Anterior cingulate cortex (tissue), 58 donors: ENCODE measurements around the gene IFI44L.

ENCODE experiments used
- DNase-seq, 58 donors: peaks; one replicate each; lab custom pipeline; 2025; lab: John Stamatoyannopoulos, UW

IFI44L gene

GRCh38 chr1:78619803-78620579, at the start of gene IFI44L:
IFI44L (plus strand) TSS chr1:78620448; CDS start chr1:78627916, 7,468 bp downstream.
- peak in 5 of 58 donors; percentile 1 to 17 (median 6) for DNase-seq

- DNase-seq: no peak
Observed at GRCh38 chr1:78570539-78570938, 49.7 kb upstream of the IFI44L start.

- DNase-seq: no peak
Observed at GRCh38 chr1:78577257-78578100, 42.8 kb upstream of the IFI44L start.

GRCh38 chr1:78586572-78586971, 33.7 kb upstream of the IFI44L start:
- DNase-seq: no peak

- no peak for DNase-seq
Observed at GRCh38 chr1:78587211-78587610, 33.0 kb upstream of the IFI44L start.

GRCh38 chr1:78591971-78592370, 28.3 kb upstream of the IFI44L start:
- no peak for DNase-seq

- DNase-seq: no peak
Observed at GRCh38 chr1:78599294-78599693, 21.0 kb upstream of the IFI44L start.

GRCh38 chr1:78601068-78601467, 19.2 kb upstream of the IFI44L start:
- DNase-seq: no peak

- DNase-seq: no peak
Observed at GRCh38 chr1:78603206-78603605, 17.0 kb upstream of the IFI44L start.

GRCh38 chr1:78604643-78605042, 15.6 kb upstream of the IFI44L start:
- DNase-seq: no peak

GRCh38 chr1:78606274-78606673, 14.0 kb upstream of the IFI44L start:
- no peak for DNase-seq

- peak in 1 of 58 donors; percentile 11 for DNase-seq
Observed at GRCh38 chr1:78607334-78607927, 12.8 kb upstream of the IFI44L start.

GRCh38 chr1:78607944-78608343, 12.3 kb upstream of the IFI44L start:
- no peak for DNase-seq

- peak in 53 of 58 donors; percentile 9 to 90 (median 55) for DNase-seq
Observed at GRCh38 chr1:78617615-78618026, 2.6 kb upstream of the IFI44L start.

- no peak for DNase-seq
Observed at GRCh38 chr1:78619032-78619431, 1.2 kb upstream of the IFI44L start.

GRCh38 chr1:78619446-78619802, 824 bp upstream of the IFI44L start:
- DNase-seq: peak in 4 of 58 donors; percentile 4 to 20 (median 11)

- no peak for DNase-seq
Observed at GRCh38 chr1:78620666-78621065, 418 bp downstream of the IFI44L start.

- DNase-seq: no peak
Observed at GRCh38 chr1:78622548-78622947, 2.3 kb downstream of the IFI44L start.

GRCh38 chr1:78624035-78624434, 3.8 kb downstream of the IFI44L start:
- no peak for DNase-seq

- no peak for DNase-seq
Observed at GRCh38 chr1:78627321-78627720, 7.1 kb downstream of the IFI44L start.

- no peak for DNase-seq
Observed at GRCh38 chr1:78630600-78630999, 10.4 kb downstream of the IFI44L start.
